ENCODE data around the gene SYCE3. TPM values are rescaled to one million over a fixed set of nuclear protein-coding genes. Genes with fewer than 3 reads are reported as not detected.

Gene SYCE3
- polyA plus RNA-seq, 4 donors, result 0.42 TPM; not detected in 3

DNA sequence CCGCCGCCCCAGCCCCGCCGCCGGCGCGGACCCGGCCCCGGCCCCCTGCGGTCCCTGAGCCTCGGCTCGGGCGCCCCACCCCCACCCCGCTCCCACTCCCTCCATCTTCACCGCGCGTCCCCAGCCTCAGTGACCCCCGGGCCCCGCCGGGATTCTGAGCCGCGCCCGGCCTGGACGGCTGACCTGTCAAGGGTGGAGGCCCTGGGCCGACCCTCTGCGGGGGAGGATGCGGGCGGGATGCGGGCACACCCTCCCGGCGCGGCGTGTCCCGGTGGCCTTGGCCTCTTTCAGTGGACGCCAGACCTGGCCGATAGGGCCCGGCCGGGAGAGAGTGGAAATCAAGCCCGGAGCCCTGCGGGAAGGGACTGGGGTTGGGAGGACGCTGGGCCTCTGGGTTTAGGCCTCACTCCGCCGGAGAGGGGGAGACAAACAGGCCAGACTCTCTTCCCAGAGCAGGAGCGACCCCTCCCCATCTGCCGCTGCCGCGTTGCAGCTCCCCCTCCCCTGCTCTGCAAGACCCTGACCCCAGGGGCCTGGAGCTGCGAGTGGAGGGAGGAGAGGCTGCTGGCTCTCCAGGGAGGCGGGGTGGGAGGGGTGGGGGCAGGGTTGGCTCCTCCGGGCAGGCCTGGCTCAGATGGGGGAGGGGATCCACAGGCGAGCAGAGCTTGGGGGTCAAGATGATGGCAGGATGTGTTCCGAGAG is 38.4 kb upstream of the SYCE3 start:
- no peak for DNase-seq (ENCODE audit: low read depth in 4 of 4, low spot score in 3 of 4)

DNA sequence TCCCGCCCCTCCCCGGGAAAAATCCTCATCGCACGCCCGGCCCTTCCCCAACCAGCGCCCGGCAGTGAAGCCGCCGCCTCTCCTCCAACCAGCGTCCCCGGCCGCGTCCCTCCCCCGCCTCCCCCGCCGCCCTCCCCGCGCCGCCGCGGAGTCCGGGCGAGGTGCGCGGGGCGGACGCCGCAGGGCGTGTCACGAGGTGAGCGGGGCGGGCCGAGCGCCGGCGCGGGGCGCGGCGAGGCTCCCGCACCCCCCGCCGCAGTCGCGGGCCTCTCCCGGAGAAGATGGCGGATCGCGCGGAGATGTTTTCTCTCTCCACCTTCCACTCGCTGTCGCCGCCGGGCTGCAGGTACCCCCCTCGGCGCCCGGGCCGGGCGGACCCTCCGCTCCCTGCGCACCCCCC is 37.8 kb upstream of the SYCE3 start, which contains the start of gene MAPK8IP2:
Gene MAPK8IP2 (plus strand): TSS at position 256 of the 400 bp plus-strand sequence. CDS start 26 bp downstream, at position 282.
- no peak for DNase-seq (ENCODE audit: low read depth in 4 of 4, low spot score in 3 of 4)

DNA sequence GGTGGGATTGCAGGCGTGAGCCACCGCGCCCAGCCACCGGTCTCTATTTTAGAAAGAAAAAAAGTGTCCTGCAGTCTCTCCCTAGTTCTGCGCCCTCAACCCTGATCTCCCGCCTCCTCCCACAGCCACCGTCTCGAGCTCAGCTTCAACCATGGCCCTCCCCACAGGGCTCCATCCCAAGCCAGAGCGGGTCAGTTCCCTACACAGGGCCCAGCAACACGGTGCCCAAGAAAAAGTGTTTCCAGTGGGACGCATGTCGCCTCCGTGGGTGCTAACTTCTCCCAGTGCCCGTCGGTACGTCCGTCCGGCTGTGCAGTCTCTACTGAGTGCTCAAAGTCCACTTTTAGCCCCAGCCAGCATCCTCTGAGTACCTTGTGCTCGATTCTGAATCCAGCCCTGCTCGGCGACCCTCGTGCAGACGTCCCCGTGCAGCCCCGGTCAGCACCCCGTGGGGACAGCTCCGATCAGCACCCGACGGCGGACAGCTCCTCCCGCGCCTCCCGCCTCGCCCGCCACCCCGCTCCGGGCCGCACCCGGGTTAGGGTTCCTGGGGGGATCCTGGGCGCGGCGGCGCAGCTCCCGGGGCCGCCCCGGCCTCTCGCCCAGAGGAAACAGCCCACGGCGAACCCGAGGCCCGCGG is 37.2 kb upstream of the SYCE3 start:
- DNase-seq (ENCODE audit: low read depth in 4 of 4, low spot score in 3 of 4), result no peak

DNA sequence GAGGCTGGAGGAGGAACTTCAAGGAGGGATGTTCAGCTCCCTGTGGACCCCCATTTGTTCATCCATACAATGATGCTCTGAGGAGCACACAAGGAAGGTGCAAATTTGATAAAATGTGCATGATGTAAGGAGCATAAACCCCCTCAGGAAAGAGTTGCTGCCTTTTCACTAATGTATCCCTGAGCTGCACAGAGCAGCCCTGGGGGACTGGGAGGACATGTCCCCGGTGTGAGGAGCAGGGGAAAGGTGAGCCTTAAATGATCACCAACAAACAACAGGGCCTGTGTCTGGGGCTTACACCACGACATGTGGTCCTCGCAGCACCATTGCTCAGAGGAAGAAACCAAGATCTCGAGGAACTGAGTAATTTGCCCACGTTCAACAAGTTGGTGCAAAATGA is 34.4 kb upstream of the SYCE3 start:
- no peak for DNase-seq (ENCODE audit: low read depth in 4 of 4, low spot score in 3 of 4)

DNA sequence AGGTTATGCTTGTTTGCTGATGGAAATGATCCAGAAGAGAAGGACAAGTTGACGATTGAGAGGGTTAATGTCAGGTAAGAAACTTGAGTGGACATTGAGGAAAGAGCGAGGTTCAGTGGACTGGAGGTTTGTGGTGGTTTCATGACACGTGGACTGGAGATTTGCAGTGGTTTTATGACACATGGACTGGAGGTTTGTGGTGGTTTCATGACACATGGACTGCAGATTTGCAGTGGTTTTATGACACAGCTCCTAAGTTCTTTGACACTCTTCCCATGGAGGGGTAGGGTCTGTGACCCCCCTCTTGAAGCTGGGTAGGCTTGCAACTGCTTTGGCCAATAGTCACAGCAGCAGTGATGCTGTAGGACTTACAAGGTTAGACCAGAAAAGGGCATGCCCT is 32.5 kb upstream of the SYCE3 start:
- no peak for DNase-seq (ENCODE audit: low read depth in 4 of 4, low spot score in 3 of 4)

DNA sequence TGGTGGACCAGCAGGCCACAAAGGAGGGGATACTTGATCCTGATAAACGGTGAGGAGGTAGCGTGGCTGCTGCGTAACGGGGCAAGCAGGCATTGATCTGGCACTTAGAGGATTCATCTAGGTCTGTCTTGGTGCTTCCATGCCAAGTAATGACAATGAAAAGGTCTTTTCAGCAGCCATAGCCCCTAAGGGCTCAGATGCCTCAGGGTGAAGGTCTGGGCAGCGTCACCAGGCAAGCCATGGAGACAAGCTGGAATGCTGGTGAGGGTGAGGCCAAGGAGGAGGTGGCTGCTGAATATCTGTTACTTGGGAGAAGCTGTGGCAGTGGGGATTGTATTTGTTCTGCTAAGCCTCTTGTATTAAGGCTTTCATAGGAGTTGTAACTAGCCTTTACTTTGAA is 24.7 kb upstream of the SYCE3 start:
- DNase-seq (ENCODE audit: low read depth in 4 of 4, low spot score in 3 of 4), result no peak

DNA sequence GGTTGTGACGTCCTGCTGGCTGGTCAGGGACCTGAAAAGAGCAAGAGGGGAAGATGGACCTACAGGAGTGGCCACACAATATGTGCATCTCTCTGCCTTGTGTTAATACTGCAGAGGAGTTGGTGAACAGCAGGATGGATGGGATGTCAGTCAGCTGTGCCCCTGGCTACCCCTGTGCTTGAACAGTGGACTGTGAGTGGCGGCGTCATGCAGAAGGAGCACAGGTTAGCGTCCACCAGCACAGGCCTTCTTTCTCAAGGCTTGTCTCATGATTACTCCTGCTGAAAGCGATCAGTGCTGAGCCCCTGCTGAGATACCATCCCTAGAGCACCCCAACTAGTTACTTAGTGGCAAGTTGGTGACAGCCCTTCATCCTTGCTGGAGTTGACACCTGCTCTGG is 23.7 kb upstream of the SYCE3 start:
- DNase-seq (ENCODE audit: low read depth in 4 of 4, low spot score in 3 of 4), result no peak

DNA sequence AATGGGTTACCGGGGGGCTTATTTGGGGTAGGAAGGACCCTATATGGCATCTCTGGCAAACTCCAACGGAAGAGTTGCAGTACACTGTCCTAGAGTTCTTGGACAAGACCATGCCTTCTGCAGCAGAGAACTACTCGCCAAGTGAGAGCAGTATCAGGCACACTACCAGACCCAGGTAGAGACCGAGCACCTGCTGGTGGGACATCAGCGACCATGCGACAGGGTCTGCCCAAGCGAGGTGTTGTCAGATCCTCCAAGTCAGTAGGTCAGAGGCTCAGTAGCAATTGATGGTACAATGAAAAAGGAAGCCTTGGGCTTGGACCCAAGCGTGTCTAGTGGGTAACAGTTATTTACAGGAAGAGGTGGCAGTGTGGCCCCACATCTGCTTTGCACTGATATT is 23.1 kb upstream of the SYCE3 start:
- no peak for DNase-seq (ENCODE audit: low read depth in 4 of 4, low spot score in 3 of 4)

DNA sequence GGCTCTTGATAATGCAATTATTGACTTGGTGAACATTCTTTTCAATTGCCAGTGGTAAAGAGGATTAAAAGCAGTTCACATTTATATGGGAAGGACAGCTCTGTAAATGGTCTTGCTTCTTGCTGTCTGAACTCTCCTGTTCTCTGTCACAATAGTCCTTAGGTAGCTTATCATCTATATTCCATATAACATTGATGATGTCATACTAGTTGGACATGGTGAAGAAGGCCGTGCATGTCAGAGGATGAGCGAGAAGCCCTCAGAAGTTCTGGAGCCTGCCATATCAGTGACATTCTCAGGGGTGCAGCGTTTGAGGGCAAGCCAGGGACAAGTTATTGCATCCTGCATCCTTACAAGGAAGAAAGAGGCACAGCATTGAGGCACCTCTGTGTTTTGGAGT is 22.5 kb upstream of the SYCE3 start:
- DNase-seq (ENCODE audit: low read depth in 4 of 4, low spot score in 3 of 4), result no peak

DNA sequence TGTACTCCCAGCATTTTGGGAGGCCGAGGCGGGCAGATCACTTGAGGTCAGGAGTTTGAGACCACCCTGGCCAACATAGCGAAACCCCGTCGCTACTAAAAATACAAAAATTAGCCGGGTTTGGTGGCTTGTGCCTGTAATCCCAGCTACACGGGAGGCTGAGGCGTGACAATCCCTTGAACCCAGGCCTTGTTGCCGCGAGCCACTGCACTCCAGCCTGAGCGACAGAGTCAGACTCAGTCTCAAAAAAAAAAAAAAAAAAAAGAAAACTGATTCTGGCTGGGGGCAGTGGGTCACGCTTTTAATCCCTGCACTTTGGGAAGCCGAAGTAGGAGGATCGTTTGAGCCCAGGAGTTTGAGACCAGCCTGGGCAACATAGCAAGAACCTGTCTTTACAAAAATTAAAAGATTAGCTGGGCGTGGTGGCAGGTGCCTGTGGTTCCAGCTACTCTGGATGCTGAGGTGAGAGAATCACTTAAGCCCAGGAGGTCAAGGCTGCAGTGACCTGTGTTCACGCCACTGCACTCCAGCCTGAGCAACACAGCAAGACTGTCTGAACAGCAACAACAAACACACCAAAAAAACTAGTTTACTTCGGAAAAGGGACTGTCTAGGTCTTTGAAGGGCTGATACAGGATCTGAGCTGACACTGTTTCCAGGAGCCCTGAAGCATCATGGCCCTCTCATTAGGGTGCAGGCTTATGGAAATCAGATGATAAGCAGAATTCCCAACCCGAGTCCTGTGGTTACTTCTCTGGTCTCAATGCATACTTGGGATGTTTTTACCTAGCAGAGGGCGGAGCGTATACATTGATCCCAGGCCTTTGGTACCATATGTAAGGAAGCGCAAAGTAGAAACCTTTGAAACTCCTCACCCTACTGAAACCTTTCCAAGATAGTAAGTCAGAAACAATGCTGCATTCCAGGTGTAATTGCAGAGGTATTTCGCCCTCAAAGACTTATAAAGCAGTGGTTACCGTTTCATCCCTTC is 21.7 kb upstream of the SYCE3 start:
- DNase-seq (ENCODE audit: low read depth in 4 of 4, low spot score in 3 of 4), result no peak

DNA sequence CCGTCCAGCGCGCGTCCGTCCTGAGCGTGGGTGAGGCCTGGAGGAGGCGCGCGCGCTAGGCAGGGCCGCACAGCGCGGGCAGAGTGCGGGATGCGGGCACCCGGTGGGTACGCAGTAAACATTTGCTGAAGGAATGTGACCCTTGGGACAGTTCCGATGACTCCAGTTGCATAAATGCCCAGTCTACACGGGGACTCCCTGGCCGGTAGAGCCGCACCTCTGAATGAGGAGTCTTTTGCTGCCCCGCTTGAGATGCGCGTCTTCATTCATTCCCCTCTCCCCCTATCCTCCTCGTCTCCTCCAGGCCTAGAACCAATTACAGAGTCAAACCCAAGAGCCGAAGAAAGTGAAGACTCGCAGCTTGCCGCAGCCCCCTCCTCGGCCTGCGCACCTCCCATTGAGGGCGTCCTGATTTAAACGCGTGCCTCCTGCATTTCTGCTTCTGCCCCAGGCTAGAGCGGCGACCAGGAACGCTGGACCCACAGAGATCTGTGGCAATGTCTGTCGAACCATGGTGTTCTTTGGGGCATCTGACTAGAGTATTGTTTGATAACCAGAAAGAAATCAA is 20.7 kb upstream of the SYCE3 start:
- no peak for DNase-seq (ENCODE audit: low read depth in 4 of 4, low spot score in 3 of 4)

DNA sequence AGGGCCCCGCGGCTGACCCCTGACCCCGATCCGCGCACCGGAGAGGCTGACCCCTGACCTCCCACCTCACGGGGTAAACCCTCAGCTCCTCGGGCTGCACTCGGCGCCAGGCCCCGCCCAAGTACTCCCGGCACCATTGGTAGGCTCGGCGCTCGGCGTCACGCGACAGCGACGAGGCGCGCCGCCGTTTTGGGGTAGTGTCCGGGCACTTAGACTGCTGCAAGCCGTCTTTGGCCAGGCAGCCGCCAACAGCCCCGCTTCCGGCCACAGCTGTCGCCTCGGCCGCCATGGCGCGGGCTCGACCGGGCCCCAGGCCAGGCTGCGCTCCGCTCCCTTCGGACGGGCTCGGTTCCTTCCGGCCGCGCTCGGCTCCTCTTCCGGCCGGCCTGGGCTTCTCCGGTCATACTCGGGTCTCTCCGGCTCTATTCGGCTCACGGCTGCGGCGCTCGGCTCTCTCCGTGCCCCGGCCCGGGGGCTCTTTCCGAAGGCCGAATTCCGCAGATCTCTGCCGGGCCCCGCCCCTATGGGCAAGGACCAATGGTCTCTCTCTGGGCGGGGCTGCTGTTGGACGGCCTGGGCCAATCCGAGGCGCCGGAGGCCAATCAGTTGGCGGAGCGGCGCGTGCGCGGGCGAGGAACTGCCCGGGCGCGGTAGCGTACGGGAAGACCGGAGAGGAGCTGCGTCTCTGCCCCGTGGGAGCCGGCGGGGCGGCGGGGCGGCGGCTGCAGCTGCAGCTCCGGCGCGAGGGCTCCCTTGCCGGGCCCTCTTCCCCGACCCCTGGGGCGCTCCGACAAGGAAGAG is 20.0 kb upstream of the SYCE3 start, which contains the start of gene CHKB:
Gene CHKB (minus strand): TSS at position 357 of the 801 bp plus-strand sequence. CDS start 68 bp downstream, at position 289.
- peak; percentile 93 to 95 (median 95) for DNase-seq (ENCODE audit: low read depth in 4 of 4, low spot score in 3 of 4)

DNA sequence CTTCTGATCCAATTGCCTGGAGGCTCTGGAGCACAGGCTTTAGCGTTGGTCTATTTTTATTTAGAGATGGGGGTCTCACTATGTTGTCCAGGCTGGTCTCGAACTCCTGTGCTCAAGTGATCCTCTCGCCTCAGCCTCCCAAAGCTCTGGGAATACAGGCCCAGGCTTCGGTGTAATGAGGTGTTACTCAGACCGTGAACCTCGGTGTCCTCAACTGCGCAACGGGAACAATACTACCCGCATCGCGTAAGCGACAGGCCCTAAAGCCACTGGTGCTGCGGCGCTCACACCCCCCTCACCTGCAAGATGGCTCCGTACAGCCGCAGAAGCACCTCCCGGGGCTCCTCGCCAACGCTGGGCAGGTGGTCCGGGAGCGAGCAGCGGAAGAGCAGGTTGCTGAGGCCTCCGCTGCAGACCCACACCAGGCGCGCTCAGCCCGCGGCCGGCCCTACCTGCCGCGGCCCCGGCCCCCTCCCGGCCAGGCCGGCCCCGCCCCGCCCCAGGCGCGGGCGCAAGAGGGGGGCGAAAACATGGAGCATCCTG is 19.3 kb upstream of the SYCE3 start:
- no peak for DNase-seq (ENCODE audit: low read depth in 4 of 4, low spot score in 3 of 4)

DNA sequence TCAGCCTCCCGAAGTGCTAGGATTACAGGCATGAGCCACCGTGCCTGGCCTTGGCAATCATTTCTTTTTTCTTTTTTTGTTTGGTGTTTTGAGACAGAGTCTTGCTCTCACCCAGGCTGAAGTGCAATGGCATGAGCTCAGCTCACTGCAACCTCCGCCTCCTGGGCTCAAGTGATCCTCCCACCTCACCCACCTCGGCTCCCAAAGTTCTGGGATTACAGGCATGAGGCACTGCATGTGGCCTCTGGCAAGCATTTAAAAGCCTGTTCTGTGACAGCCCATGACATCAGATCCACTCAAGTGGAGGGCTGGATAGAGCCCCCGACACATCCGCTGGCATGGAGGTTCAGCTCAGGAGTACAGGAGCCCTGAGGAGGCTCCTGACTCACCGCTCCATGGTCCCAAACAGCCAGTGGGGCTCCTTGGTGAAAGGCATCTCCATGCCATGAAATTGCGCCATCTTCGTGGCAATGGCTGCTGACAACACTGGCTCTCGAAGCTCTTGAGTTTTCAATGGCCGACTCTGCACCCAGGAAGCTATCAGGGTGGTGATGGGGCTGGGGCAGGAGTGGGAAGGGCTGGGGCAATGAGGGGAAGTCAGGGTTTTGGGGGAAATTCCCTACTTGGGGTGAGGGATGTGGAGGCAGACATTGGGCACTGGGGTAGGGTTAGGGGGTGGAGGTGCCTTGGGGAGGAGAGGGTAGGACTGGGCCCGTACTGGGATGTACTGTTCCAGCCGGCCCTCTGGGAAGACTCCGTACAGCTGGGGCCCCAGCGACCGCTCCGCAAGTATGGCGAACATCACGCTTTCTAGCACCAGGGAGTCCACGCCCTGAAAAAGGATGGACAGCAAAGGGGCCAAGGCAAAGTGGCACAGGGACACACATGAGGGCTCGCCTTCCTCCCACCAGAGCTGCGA is 18.6 kb upstream of the SYCE3 start:
- DNase-seq (ENCODE audit: low read depth in 4 of 4, low spot score in 3 of 4), result no peak

DNA sequence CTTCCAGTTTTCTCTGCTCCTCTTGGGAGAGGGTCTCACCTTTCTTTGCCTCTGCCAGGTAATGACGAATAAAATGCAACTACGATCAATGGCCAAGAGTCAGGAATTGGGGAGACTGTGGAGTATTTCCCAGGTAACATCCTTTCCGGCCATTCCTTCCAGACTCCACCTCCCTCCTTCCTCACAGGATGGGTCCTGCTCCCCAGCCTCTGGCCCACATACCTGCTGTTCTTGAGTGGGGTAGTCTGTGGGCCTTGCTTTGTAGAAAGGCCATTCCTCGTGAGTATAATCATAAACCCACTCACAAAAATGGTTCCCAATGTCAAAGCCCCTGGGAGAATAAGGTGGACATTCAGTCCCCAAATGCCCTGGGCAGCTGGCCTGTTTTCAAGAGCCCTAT is 17.0 kb upstream of the SYCE3 start:
- DNase-seq (ENCODE audit: low read depth in 4 of 4, low spot score in 3 of 4), result no peak

DNA sequence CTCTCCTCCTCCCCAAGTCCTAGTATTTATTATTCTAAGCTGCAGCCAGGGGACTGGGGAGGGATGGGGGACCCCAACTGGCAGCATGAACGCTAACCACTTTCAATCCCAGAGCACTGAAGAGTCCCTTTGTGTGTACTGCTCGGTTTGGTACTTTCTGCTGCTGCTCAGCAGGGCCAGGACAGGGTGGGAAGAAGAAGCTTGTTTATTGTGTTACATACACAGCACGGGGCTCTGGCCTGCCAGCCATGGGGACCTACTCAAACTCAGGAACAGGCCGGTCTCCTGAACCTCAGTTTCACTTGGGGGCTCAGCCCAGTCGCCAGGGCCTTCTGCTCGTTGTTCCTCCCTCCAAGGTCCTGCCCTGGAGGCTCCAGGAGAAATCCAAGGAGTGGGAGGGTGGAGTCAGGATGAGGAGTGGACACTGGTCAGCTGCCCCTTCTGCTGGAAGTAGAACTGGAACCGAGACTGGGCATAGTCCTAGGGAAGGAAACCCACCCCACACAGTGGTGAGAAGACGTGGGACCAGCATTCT is 16.1 kb upstream of the SYCE3 start:
- no peak for DNase-seq (ENCODE audit: low read depth in 4 of 4, low spot score in 3 of 4)

DNA sequence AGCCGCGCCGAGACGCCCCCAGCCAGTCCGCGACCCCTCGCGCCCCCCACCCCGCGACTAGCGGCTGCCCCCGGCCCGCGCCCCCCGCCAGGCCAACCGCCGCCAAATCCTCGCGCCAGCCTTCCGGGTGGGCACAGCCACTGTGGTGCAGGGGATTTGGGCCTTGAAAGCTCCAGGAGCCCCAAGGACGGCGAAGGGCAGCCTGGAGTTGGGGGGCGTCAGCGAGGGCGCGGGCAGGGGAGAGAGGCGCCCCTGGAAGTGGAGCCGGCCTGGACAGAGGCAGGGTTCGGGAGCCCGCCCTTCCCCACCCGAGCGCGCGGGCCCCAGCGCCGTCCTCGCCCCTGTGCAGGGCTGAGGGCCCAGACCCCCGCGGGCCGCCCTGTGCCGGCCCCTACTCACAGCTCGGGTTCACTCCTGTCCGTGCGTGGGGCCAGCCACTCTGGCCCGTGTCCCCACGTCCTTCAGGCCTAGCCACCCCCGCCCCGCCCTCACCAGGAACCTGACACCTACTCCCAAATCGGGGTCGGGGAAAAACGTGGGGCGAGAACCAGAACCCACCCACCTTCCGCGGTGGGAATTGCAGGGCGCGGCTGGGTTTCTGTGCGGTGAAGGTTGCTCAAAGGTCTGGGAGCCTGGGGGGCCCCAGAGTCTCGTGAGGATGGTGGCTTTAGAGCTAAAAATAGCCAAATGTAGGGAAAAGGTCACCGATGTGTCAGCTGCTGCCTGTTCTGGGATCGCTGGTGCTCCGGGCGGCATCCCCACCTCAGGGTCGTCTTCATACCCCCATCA is 15.5 kb upstream of the SYCE3 start, which contains the start of gene CPT1B:
Gene CPT1B (minus strand): TSS at position 441 of the 789 bp plus-strand sequence. CDS start 512 bp downstream, outside the sequence.
- no peak for DNase-seq (ENCODE audit: low read depth in 4 of 4, low spot score in 3 of 4)

DNA sequence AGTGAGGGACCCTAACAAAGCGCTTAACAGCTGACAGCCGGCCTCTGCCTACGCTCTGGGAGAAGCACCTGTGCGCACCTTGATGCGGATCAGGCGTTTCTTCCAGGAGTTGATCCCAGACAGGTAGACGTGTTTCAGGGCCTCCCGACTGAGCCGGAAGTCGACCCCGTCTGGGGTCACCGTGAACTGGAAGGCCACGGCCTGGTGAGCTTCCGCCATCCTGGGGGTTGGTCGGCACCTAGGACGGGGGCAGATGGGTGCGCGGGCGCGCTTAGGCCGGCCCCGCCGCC is 14.9 kb upstream of the SYCE3 start:
- no peak for DNase-seq (ENCODE audit: low read depth in 4 of 4, low spot score in 3 of 4)

Data from left renal pelvis (tissue), 4 donors.